GM19099 (cell line): Measurements from ENCODE around the gene PSENEN.
A peak's percentile ranks its signal among the peaks of the same experiment; 100 is the strongest.

Source experiments
- POLR2A ChIP-seq: IDR thresholded peaks from 3 replicates; pipeline ENCODE4 v1.6.1; 2011; ENCODE audit warnings: low read depth; ENCODE audit not compliant: insufficient read length; ENCODE audit errors: extremely low read depth

The PSENEN gene

GRCh38 chr19:35715355-35715809, 30.1 kb upstream of the PSENEN start:
- TF ChIP-seq POLR2A = no peak

- no peak for TF ChIP-seq POLR2A
Measured at GRCh38 chr19:35715981-35716800, 29.3 kb upstream of the PSENEN start.

DNA sequence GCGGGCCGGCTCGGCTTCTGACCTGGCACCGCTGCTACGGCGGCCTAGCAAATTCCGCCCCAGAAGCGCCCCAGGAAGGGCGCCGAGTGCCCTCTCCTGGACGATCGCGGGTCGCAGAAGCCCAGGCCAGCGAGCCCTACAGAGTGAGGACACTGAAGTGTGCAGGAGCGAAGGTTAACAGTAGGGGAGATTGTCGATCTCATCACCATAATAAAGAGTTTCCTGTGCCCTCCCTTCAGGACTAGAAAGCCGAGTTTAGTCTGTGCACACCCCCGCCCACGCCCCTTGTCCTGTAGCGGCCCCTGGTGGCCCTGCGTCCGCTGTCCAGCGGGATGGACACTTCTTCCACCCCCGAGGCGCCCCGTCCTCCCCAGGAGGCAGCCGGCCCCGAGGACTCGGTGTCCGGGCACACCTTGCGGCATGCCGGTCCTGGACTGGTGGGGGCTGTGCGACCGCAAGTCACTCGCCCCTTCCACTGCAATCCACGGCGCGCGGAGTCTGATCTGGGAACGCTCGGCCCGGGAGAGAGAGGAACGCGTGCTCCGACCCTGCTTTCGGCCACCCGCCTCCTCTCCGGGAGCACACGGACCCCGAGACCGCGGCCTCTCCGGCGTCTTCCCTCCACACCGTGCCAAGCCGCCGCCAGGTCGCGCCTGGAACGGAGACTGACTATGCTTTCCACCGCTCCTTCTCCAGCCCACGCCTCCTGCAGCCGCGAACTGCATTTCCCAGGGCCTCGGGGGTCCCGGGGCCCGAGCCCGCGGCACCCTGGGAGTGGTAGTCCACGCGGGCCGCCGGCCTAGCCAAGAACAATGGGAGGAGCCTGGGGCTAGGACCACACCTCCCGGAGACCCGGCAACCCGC, 28.4 kb upstream of the PSENEN start:
- peak; percentile 59 for TF ChIP-seq POLR2A

DNA sequence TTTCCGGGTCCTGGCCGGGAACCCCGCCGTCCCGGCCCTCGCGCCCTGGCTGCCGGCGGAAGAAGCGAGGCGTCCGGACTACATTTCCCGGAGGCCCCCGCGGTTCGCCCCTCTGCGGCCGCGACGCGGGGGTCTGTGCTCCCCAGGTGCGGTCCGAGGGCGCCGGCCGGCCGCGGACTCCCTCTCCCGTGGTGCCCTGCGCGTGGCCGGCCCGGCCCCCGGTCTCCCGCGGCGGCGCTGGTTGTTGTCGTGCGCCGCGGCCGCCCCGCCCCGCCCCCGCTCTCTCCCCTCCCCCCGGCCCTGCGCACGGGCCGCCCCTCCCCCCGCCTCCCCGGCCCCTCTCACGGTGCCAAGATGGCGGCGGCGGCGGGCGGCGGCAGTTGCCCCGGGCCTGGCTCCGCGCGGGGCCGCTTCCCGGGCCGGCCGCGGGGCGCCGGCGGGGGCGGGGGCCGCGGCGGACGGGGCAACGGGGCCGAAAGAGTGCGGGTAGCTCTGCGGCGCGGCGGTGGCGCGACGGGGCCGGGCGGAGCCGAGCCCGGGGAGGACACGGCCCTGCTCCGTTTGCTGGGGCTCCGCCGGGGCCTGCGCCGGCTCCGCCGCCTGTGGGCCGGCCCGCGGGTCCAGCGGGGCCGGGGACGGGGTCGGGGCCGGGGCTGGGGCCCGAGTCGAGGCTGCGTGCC, 27.6 kb upstream of the PSENEN start, which contains the start of gene KMT2B:
TSS of gene KMT2B (plus strand) at position 339 of the 680 bp plus-strand sequence. CDS start at position 355, 16 bp downstream.
- peak; percentile 46 for TF ChIP-seq POLR2A

- TF ChIP-seq POLR2A = peak; percentile 17
Measured at GRCh38 chr19:35718345-35719041, 27.0 kb upstream of the PSENEN start.

DNA sequence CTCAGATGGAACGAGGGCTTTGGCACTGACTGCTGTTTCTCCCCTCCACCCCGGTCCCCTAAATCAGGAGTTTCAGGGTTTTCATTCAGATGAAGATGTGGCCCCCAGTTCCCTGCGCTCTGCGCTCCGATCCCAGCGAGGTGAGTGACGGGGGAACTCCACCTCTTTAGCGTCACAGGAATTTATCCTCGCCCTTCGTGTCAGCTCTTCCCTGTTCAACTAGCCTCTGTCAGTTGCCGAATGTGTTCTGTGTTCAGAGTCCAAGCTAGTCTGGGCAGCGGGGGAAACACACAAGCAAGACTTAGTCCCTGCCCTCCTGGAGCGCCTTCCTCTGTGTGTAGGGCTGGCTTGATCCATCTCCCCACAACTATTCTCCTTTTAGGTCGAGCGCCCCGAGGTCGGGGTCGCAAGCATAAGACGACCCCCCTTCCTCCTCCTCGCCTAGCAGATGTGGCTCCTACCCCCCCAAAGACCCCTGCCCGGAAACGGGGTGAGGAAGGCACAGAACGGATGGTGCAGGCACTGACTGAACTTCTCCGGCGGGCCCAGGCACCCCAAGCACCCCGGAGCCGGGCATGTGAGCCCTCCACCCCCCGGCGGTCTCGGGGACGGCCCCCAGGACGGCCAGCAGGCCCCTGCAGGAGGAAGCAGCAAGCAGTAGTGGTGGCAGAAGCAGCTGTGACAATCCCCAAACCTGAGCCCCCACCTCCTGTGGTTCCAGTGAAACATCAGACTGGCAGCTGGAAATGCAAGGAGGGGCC, 25.9 kb upstream of the PSENEN start:
- TF ChIP-seq POLR2A = no peak

DNA sequence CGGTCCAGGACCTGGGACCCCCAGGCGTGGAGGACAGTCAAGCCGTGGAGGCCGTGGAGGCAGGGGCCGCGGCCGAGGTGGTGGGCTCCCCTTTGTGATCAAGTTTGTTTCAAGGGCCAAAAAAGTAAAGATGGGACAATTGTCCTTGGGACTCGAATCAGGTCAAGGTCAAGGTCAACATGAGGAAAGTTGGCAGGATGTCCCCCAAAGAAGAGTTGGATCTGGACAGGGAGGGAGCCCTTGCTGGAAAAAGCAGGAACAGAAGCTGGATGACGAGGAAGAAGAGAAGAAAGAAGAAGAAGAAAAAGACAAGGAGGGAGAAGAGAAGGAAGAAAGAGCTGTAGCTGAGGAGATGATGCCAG, 25.3 kb upstream of the PSENEN start:
- TF ChIP-seq POLR2A = no peak

DNA sequence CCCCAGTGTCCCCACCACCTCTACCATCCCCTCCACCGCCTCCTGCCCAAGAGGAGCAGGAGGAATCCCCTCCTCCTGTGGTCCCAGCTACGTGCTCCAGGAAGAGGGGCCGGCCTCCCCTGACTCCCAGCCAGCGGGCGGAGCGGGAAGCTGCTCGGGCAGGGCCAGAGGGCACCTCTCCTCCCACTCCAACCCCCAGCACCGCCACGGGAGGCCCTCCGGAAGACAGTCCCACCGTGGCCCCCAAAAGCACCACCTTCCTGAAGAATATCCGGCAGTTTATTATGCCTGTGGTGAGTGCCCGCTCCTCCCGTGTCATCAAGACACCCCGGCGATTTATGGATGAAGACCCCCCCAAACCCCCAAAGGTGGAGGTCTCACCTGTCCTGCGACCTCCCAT, 24.8 kb upstream of the PSENEN start:
- no peak for TF ChIP-seq POLR2A

GRCh38 chr19:35721374-35721773, 24.1 kb upstream of the PSENEN start:
- no peak for TF ChIP-seq POLR2A

- TF ChIP-seq POLR2A = no peak
Measured at GRCh38 chr19:35722461-35722860, 23.0 kb upstream of the PSENEN start.

DNA sequence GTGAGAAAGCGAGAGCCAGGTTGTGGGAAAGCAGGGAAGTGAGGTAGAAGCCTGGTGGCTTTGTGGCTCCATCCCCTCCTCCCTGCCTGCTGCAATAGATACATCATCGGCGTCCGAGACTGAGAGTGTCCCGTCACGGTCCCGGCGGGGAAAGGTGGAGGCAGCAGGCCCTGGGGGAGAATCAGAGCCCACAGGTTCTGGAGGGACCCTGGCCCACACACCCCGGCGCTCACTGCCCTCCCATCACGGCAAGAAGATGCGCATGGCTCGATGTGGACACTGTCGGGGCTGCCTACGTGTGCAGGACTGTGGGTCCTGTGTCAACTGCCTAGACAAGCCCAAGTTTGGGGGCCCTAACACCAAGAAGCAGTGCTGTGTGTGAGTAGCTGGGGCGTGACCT, 22.6 kb upstream of the PSENEN start:
- no peak for TF ChIP-seq POLR2A

GRCh38 chr19:35723671-35724070, 21.8 kb upstream of the PSENEN start:
- no peak for TF ChIP-seq POLR2A

GRCh38 chr19:35724560-35724959, 20.9 kb upstream of the PSENEN start:
- no peak for TF ChIP-seq POLR2A
